DMS153 (cell line): ENCODE results near the gene LRP1B.

Source experiments
- DNase-seq: peaks from one replicate; lab custom pipeline; 2025; lab: John Stamatoyannopoulos, UW

The LRP1B gene

DNA sequence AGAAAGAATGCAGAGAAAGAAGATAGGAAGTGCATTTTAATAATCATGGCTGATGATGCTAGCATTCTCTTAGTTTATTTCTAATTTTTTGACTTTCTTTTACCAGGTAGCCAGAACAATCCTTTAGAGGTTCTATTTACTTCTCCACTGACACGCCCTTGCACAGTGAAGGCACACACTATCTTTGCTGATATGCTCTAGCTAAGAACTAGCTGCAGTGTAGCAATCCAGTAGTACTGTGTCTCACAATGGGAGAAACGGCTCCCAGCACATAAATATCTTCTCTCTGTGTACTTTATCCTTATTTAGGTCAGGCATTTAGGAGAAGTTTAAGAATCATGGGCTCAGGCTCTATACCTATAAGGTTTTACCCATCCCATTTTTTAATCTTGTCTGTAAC lies 1005.4 kb downstream of the LRP1B start:
- no peak for DNase-seq

DNA sequence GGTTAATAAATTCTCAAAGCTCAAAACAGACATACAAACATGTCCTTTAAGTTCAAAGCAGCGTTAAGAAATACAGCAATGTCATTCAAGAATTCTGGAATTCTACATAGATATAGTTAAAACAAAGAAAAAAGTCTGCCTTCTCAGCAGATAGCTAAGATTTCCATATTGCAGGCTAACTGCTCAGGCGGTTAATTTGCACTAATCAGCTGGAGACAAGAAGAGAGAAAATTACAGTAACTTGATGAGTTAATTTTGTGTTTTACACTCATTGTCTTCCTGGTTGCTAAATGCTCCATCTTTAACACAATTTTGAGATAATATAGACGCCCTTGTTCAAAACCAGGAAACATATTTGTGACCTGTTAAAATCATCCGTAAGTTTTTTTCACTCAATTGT lies 1012.0 kb downstream of the LRP1B start:
- no peak for DNase-seq

DNA sequence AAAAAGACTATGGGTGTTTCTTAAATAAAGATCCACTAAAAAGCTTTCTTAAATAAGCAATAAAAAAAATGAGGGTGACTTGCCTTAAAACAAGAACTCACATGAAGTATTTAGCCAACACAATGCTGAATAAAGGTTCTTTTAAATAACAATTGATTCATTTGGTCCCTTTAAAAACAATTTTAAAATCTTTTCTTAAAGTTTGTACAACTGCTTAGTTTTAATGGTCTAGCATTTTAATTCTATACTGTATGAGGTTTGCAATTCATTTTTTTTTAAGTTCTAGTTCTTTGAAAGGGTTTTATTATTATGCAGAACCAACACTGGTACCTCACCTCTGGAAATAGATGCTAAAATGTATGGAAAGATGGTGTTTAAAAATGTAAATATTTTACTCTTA lies 1017.5 kb downstream of the LRP1B start:
- DNase-seq, result no peak

DNA sequence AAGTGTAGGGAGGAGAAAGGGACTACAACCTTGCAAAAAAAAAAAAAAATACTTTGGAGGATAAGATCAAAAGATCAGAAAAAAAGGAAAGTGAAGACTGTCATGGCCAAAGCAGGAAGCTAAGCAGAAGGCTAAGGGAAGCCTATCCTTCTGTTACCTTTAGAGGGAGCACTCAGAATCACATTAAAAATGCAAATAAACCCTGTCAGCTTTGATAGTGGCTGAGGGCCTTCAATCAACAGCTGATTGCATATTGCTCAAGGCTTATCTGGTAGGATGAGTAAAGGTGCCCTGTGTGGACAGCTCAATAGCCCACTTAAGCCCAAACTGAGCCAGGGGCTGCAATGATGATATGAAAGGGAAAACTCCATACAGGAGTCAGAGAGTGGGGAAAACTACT lies 1021.2 kb downstream of the LRP1B start:
- DNase-seq, result no peak

DNA sequence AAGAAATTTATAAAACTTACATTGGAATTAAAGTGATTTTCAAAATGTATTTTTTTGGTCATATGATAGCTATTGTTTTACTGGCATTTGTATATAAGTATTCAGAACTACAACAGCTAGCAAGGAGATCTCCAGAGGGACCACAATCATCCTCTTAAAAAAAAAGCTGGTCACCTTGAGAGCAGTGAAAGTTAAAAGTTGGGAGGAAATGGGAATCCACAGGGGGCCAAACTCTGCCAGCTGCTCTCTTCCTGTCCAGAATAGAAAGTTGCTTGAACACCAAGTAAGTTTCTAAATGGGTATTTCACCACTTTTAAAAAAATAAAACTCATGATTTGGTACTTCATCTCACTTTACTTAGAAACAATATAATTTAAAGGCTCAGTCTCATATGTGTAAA lies 1025.1 kb downstream of the LRP1B start:
- no peak for DNase-seq

DNA sequence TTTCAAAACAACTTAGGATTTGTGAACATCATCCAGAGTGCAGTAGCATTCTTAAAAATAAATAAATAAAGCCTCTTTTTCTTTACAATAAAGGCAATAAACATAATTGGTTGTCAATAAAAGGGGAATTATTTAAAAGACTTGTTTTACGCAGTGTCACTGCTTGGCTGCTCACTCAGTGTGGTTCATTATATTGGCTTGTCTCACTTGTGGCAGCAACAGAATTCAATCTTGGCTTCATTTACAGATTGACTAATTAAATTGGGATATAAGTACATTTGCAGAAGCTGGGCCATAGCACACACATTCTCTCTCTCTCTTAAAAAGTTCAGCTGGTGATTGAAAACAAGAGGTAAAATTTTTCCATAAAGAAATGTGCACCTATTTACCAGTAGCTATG lies 1027.6 kb downstream of the LRP1B start:
- no peak for DNase-seq

DNA sequence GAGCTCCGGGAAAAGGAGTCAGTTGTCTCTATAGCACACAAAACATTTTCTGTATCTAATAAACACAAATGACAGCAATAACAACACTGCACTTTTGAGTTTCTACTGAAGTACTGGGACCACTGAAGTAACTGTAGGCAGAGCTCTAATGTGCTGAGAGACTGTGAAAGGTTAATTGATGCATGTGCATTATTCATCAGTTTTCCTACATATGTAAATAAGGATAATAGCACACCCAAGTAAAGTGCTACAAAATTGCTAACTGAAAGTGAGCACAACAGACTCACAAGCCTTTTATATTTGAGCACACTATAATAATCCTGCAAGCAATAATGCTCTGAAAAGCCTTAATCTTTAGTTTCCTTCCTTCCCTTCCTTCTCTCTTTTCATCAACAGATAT lies 1051.6 kb downstream of the LRP1B start:
- DNase-seq, result no peak

DNA sequence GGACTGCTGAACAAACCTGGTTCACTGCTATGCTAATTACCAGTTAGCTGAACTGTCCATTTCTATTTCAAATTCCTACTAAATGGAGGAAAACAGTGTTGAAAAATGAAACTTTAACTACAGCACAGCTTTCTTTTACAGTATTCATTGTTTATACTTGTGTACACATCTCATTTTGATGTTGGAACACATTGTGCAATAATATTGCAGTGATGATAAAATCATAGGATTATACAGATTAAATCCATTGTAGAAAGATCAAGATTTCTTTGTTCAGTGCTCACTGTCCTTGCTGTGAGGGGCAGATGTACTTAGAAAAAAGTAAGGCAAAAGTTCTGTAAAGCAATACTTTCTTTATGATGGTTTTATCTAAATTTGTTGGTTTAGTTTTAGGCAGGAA lies 1055.1 kb downstream of the LRP1B start:
- no peak for DNase-seq

DNA sequence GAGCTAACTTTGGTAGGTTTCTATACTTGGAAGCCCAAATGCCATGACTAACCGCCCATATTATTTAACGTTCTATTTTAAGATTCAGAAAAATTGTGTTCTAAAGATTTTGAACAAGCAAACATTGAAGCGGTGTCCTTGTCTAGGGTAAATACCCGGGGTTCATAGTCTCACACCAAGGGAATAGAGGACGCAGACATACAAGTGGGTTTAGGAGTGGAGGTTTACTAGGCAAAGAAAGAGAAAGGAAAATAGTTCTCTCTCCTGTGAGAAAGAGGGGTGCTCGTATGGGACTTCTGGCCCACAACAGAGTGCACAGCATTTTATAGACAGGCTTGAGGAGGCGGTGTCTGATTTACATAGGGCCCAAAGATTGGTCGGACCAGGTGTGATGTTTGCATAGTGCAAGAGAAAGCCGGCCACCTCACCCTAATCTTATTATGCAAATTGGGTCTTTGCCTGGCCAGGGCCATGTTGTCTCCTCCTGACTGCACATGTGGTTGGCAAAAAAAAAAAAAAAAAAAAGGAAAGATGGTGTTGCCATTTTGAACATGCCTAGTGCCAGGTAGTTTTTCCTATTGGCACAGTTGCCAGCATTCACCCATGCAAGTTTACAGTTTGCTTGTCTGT lies 1062.6 kb downstream of the LRP1B start:
- no peak for DNase-seq

DNA sequence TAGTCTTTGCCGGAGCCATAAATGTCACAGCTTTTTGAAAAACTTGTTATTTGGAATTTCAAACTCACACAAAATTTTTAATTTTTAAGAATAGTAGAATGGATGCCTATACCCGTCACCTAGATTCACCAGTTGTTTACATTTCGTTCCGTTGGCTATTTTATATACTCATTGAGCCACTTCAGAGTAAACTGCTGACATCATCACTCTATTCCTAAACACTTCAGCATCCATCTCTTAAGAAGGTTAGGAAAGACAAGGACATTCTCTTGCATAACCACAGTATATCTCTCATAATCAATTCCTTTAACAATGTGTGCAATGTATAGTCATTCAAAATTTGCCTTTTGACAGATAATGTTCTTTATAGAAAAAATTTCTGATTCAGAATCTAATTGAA lies 1065.8 kb downstream of the LRP1B start:
- no peak for DNase-seq

DNA sequence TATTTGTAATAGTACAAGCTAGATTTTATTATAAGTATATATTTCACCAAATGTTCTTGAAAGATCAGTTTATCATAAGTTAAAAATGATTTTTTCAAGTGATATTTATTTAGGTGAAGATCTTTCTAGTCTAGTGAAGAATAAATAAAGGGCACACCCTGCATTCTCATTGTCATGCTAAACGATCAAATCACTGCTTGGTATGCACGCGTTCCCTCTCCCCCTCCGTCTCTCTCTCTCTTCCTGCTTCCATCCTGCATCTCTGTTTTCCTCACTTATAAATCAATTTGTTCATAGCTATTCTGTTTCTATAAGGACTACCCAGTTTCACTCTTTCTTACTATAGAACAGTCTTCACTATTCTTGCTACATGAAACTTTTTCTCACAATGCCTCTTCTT lies 1067.4 kb downstream of the LRP1B start:
- DNase-seq, result no peak

DNA sequence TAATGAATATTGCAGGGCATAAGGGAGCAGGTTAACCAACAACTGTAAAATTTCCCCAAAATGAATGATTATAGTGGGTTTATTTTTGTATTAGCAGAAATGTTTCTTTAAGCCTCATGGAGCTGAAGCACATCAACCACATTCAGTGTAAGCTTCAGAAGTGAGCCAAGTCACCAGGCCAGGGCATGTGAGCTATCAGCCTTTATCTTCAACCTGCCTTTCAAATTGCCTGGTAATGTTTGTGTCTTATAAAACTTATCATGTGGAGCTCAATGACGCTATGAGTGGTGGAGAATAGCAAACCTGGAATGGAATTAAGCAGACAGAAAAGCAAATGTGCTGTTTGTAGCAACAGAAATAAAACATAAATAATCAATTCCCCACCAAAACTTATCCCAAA lies 1068.4 kb downstream of the LRP1B start:
- no peak for DNase-seq

DNA sequence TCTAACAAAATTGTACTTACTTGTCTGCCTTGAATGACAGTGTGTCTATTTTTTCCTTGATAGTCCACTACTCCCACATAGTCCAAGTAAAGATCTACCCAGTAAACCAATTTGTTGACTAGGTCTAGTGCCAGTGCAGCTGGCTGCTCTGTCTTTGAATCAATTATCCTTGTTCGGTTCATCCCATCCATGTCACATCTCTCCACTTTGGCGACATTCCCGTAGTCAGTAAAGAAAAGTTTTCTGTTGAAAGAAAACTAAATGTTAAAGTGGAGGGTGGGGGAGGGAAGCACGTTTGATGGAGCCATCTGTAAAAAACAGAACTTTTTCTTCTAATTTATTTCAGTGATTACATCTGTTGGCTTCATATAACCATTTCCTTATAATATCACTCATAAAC lies 1068.8 kb downstream of the LRP1B start:
- no peak for DNase-seq

DNA sequence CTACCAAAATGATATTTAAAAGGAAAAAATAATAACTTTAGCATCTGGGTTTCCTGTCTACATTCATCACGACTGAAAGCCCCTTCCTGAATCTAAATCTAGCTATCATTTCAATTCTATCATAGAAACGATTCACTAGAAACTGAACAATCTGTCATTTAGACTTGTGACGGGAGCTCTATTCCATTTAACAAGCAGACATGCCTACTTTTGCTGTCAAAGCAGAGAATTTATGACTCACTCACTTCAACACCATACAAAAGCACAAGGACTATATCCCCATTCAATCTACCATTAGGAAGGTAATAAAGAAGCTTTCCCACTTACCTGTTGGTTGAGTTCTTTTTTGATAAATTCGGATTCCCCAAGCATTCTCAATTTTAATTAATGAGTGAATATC lies 1072.3 kb downstream of the LRP1B start:
- DNase-seq, result peak; percentile 2

DNA sequence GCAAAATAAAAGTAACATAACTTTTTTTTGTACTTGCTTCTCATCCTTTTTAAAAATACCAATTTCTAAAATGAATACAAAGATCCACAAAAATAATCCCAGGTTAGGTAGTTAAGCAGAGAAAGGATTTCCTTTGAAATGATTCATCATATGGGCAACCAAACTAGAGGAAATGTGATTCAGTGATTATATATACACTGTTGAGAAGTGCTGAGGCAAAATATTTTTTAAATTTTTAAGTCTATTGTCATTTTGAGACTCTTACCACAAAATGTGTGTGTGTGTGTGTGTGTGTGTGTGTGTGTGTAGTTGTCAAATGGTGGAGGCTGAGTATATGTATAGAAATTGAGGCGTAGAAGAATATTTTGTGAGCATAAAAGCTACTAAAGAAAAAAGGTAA lies 1075.3 kb downstream of the LRP1B start:
- DNase-seq, result no peak

DNA sequence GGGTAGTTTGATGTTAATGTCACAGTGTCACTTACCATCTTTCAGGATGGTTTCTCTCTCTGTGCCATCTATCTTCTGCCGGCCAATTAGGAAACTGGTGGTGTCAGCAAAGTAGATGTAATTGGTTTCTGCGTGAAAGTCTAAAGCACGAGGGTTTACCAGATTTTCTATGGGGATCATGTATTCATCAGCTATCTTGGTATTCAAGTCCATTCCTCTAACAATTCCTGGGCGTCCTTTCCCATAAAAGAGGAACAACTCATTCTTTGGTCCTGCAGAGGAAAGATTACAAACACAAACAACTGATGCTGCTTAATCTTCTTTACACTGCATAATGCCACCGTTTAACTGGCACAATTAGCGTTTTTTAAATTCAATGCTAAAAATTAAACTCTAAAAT lies 1081.9 kb downstream of the LRP1B start:
- no peak for DNase-seq

DNA sequence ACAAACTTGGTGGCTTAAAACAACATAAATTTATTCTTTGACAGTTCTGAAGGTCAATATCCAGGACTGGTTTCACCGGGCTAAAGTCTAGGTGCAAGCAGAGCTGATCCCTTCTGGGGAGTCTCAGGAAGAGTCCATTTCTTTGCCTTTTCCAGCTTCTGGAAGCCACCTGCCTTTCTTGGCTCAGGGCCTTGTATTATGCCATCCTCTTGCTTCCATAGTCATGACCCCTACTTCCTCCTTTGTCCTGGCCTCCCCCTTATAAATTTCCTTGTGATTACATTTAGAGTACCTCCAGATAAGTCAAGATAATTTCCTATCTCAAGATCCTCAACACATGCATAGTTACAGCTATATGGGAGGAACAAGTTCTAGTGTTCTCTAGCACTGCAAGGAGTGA lies 1089.5 kb downstream of the LRP1B start:
- no peak for DNase-seq

DNA sequence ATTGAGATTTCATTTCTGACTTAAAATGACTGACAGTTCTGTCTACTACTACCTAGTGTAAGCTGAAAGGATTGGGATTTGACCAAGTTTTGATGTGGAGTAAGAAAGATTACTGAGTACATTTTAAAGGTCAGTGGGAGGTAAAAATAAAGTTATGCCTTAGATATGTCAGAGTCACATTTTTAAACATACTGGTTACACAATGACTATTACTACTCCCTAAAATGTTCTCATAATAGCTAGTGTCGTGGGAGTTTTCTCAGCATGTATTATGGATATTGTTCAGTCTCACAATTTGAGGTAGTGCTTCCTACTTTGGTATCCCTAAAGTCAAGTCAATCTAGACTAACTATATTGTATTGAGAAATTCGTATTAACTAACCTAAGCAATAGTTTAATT lies 1092.5 kb downstream of the LRP1B start:
- DNase-seq, result no peak

DNA sequence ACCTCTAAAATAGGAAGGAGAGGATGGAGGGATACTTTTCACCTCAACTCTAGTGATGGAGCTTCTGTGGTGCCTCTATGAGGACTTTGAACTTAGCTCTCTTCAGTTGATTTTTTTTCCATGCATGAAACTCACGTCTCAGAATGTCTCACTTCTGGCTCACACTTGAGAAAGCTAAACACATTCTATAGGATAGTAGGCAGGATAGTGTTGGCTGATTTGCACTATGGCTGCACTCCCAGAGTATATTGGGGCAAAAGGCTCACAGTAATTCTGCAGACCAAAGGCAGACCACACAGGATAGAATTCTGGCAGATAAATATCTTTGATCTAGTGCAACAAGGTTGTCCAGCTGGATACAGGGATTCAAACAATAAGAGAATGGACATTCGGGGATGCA lies 1093.5 kb downstream of the LRP1B start:
- no peak for DNase-seq

DNA sequence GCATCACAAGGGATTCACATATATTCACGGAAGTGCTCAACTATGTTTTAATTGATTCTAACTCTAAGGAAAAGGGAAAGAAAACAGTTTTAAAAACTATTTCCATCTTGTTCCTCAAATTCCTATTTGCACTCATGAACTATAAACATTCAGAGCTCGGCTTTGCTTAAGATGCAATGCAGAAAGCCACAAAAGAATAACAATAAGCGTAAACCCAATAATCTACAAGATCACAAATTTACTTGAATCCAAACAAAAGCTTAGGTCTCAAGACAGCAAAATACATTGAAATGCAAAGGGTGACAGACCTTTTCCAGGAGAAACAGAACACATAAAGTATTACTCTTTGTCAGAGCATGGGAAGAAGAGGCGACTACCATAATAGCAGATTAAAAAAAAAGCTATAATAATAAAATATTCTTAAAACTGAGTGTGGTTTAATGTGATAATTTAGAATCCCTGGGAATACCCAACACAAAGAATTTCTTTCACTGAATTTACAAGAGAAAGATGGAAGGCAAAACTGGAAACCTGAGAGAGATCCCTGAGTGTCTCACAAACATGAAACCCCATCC lies 1094.9 kb downstream of the LRP1B start:
- DNase-seq, result no peak

DNA sequence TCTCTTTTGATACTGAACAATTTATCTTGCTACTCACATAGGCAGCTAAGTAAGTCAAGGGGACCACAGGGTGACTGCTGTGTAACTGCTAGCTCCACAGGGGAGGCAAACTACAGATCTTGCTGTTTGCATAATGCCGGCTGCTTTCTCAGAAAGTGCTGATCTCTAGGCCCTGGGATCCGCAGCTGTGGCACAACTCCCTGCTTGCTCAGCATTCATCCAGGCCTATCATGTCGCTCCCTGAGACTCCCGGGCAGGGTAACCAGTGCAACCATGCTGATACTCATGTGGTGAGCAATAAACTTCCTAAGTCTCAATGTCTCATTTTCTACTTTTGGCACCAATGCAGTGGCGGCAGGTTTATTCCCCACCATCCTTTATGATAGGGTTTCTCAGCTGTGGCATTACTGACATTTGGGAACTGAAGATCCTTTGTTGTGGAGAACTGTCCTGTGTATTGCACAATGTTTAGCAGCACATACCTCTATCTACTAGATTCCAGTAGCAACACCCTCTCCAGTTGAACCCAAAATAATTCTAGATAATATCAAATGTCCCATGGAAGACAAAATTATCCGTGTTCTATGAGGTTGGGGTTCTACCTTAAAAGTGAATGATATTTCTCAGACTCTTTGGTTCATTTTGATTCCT lies 1101.3 kb downstream of the LRP1B start:
- no peak for DNase-seq

DNA sequence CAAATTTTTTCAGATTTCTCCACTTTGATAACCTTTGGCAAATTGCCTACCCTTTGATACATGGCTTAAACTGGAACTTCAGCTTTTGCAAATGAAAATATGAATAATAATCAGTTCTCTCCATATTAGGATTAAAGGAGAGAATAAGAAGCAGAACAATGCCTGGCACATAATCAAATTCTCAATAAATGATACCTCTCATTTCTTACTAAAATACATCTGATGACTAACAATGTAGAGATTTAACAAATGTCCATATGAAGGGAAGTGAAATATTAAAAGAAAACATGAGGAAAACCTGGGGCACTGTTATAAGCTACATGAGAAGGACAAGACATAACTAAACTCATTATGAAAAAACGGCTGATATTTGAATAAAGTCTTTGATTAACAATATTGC lies 1103.6 kb downstream of the LRP1B start:
- DNase-seq, result no peak

DNA sequence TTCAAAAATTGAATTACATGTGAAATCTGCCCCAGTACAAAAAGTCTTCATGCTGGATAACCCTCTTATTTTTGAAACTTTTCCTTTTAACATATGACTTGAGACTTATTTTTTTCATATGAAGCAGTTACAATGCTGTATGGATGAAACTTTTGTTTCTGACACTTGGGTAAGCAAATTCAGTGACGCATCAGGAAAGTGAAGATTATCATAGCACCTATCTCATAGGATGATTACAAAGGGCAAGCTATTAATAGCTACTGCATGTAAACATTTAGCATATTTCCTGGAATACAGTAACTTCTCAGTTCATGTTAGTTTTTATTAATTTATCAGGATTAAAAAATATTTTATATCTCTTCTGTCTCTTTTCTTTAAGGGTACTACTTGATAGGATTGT lies 1109.2 kb downstream of the LRP1B start:
- no peak for DNase-seq

DNA sequence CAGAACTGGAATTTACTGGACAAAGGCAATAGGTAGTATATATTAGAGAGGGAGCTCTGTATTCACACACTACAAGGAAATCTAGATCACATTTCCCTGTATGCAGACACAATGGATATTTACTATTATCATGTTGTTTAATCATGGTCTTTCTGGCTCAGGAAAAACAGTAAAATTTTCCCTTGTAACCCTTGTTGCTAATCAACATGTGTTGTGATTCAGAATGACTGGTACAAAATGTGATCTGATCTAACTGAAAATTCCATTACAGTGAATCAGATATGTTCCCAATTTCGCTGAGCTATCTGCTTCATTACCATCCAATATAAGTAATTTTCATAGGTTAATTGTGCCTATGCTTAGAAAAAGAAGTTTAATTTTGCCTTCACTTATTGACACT lies 1109.7 kb downstream of the LRP1B start:
- DNase-seq, result no peak
